ENCODE results near the gene STX3.

STX3 gene

DNA sequence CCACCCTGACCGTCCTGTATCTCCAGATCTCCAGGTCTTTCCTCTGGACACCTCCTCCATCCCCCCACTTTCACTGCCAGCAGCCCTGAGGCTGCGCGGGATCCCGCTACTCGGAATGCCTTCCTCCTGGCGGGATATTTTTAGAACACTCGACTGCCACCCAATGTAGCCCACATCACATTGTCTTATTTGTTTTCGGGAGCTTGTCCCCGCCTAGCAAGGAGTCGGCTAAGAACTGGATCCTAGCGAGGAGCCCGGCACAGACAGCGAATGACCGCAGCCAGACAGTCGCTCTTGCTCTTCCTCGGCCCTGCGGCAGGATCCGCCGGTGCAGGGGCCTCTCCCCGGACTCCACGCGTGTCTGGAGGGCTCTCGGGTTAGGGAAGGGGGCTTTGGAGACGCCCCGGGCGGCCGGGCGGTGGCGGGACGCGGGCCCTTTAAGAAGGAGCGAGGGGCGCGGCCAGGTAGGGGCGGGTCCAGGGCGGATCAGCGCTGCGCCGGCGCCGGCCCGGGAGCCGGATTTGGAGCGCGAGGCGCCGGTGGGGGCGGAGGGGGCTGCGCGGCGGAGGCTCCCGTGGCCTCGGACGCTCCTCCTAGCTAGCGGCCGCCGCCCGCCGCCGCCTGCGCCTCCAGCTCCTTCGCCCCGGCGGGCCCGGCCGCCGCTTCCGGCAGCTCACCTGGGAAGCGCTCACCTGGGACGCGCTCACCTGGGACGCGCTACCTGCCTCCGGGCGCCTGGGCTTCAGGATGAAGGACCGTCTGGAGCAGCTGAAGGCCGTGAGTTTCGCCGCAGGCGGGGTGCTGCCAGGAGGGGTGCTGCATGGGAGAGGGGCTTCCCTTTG, at the start of gene STX3:
Gene STX3 (plus strand): TSS at position 518 of the 842 bp plus-strand sequence. CDS start 230 bp downstream, at position 748.
- peak; percentile 7 to 59 for DNase-seq

DNA sequence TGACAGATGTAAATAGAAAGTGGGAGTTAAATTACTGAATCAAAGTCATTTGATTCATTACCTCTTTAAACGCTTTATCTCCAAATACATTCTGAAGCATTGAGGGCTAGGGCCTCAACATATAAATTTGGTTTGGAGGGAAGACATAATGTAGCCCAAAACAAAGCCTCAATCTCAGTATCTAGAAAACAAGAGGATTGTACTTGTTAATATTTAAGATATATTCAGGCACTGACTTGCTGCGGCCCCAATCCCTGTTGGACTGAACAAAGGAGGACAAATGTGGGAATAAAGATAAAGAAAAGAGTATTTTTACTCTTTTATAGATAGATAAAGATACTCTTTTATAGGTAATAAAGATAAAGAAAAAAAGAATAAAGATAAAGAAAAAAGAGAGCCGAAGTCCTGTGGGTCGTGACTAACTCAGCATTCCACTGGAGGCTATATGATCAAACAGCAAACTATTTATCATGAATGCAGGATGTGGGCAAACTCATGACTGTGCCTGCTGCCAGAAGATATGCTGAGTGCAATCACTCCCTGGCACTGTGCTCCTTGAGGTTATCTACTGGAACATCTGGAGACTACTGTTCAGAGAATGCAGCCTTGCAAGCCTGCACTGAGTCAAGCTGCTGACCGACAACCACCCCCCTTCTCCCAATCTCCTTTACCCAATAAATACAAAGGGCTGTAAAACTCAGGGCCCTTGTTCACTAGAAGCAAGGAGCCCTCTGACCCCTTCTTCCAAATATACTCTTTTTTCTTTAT, 48.5 kb upstream of the STX3 start:
- no peak for DNase-seq

DNA sequence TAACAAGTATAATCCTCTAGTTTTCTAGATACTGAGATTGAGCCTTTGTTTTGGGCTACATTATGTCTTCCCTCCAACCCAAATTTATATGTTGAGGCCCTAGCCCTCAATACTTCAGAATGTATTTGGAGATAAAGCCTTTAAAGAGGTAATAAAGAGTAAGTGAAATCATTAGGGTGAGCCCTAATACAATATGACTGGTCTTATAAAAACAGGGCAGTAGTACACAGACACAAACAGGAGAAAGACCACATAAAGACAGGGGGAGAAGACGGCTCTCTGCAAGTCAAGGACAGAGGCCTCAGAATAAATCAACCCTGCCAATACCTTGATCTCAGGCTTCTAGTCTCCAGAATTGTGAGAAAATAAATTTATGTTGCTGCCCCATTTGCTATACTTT, 47.8 kb upstream of the STX3 start:
- DNase-seq = no peak

GRCh38 chr11:59708537-59708936, 46.6 kb upstream of the STX3 start:
- DNase-seq = no peak

DNA sequence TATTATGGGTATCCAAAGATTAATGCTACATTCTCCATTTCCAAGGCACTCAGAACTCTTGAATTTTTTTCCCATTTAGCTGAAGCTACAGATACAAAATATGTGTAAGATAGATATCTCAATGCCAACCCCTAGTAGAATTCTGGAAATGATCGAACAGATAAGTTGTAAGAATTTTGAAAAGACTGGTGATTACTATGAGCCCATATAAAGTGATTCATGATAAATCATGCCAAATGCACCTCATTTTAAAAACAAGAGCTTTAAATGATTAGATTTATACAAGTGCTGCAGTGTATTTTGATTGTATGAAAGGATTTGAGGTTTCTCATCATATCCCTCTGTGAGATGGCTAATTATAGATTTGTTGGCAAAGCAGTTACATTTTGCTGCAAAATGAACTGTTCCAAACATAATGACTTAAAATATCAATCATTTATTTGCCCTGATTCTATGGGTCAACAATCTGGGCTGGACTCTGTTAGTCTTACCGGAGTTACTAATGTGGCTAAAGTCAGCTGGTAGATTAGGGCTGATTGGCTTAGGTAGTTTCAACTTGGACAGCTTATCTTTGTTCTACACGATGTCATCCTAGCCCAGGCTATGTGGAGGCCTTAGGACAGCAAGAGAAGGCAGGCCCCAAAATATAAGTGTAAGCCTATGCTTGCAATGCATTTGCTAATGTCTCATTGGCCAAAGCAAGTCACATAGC, 44.9 kb upstream of the STX3 start:
- no peak for DNase-seq

DNA sequence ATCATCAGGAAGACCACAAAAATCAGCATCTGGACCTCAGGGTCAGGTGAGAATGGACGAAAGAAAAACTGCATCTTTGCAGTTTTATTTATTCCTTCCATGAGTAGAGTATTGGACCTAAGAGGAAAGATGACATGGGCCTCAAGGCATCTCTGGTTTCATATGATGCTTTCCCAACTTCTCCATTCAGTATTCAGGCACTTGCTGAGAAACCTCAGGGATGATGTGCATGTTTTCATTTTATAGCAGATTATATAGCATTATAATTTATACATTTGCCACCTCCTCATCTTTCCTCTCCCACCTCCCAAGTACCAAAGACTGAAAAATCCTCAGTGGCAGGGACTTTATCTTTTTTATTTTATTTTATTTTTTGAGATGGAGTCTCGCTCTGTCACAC, 41.4 kb upstream of the STX3 start, which contains the start of gene OR10V1:
Gene OR10V1 (minus strand): TSS at position 101 of the 400 bp plus-strand sequence. CDS start 0 bp downstream, at position 101.
- no peak for DNase-seq

DNA sequence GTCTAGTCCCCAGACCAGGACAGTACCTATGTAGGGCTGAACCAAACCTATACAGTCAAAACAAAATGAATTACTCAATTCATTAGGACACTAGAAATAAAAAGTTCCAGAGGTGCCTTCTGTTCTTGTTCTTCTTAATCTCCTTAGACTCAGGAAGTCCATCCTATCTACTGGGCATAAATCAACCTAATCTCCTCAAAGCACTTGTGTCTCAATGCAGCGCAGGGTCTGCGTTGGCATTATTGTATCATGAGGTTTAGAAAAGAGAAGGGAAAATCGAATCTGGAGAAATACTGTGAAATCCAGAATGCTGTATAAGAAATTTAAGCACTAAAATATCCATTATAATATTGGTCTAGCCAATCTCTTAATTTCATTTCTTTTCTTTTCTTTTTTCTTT, 39.1 kb upstream of the STX3 start:
- DNase-seq = no peak

GRCh38 chr11:59719556-59719955, 35.6 kb upstream of the STX3 start:
- DNase-seq = no peak

- no peak for DNase-seq
These were observed 31.1 kb upstream of the STX3 start for GRCh38 chr11:59724066-59724465.

GRCh38 chr11:59727426-59727825, 27.8 kb upstream of the STX3 start:
- DNase-seq = no peak

DNA sequence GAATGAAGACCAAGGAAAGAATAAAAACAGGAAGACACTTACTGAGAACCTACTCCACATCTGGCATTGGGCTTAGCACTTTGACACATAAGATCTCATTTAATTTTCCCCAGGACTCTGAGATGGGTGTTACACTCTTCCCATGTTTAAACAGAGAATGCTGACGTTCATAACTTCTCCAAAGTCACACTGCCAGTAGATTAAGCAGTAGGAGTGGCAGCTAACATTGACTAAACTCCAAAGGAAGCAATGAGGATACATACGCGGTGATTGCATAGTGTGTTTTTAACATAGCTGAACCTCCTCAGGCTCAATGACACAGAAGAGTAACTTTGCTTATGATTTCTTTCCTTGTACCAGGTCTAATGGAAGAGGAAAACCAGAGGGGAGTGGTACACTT, 27.0 kb upstream of the STX3 start:
- no peak for DNase-seq

- DNase-seq = no peak
These were observed 26.3 kb upstream of the STX3 start for GRCh38 chr11:59728913-59729312.

DNA sequence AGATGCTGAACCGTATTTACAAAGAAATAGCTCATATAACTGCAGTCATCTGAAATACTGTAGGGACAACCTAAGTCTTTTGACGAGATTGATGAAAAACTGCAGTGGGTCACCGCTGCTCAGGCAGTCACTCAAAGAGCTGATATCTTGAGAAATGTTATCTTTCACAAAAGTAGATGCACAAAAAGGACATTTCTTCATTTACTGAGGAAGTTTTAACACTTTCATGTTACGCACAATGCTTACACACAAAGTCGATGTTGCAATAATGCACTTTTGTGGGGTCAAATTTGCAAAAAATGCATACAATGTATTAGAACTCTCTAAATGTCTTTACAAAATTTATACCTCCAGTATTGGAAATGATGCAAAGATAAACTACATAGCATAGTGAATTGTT, 25.3 kb upstream of the STX3 start:
- no peak for DNase-seq

DNA sequence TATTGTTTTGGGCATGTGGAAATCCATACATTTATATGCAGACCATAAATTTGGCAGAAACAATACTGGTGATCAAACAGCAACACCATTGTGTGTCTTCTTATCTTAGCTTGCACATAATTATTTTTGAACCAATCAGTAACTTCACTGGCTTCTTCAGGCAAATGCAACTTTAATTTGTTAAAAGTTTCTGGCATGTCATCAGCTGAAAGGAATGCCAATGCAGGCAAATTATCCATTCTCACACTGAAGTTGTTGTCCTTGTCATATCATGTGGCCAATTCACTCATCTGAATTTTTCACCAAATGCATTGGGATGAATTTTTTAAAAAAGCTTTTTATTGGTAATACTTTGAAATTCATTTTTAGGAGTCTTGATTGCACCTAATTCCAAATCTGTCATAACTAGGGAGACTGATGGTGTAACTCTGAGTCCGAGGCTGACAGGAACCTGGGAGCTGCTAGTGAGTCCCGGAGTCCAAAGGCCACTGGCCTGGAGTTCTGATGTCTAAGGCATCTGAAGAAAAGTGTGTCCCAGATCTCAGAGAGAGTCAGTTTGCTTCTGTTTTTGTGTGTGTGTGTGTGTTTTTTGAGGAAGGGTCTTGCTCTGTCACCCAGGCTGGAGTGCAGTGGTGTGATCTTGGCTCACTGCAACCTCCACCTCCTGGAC, 24.1 kb upstream of the STX3 start:
- DNase-seq = no peak

GRCh38 chr11:59746111-59746510, 9.1 kb upstream of the STX3 start:
- DNase-seq = no peak

DNA sequence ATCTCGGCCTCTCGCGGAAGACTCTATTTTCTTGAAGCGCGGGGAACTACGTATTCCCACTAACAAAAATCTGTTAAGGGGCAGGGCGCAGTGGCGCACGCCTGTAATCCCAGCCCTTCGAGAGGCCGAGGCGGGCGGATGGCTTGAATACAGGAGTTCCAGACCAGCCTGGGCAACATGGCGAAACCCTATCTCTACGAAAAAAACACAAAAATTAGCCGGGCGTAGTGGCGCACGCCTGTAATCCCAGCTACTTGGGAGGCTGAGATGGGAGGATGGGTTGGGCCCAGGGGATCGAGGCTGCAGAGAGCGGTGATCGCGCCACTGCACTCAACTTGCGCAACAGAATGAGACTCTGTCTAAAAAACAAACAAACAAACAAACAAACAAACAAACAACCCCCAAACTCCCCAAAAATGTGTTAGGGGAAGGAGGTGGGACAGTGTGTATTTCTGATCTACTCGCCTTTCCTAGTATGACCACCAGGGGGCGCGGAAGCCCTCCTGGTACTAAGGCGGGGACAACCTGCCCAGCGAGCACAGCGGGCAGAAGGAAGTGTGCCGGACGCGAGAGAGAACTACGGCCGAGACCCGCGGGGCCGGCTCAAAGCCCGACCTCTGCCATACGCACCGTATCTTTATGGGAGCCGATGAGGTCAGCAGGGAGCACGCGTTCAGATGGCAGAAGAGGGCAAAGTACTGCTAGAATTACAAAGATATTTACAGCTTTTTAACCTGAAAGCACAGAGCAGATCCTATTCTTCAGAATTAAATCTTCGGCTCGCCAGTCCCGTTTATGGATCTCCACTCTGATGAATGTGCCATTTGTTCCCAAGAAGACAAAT, 1.3 kb upstream of the STX3 start:
- DNase-seq = peak; percentile 52 to 78

DNA sequence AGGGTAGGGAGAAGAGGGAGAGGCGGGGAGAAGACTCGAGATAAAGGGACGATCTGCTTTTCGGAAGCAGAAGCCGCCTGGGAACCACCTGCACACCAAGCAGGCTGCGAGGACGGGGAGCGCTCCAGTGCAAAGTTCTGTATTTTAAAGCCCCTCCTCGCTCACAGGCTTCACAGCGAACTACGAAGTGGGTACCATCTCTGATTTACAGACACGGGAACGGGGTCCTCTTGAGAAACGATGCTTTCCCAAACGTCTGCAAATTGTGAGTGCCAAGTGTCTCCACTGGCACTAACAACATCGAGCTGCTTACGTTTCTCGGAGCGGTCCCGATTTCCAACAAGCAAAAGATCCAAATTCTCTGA, 700 bp upstream of the STX3 start:
- DNase-seq = no peak

GRCh38 chr11:59755701-59756557, 753 bp downstream of the STX3 start:
- DNase-seq = peak in 1 of 2 experiments; percentile 33

DNA sequence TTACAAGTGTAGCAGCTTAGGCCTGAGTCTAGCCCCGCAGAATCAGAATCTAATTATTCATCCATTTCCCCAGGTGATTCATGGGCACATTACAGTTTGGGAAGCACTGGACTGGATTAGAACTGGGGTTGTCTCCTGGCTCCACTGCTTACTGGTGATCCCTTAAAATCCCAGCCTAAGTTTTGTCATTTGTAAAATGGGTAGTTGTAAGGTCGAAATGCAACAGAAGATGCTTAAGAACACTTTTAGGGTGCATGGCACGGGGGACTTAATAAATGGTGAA, 1.3 kb downstream of the STX3 start:
- DNase-seq = no peak

GRCh38 chr11:59756845-59757244, 1.7 kb downstream of the STX3 start:
- DNase-seq = no peak

DNA sequence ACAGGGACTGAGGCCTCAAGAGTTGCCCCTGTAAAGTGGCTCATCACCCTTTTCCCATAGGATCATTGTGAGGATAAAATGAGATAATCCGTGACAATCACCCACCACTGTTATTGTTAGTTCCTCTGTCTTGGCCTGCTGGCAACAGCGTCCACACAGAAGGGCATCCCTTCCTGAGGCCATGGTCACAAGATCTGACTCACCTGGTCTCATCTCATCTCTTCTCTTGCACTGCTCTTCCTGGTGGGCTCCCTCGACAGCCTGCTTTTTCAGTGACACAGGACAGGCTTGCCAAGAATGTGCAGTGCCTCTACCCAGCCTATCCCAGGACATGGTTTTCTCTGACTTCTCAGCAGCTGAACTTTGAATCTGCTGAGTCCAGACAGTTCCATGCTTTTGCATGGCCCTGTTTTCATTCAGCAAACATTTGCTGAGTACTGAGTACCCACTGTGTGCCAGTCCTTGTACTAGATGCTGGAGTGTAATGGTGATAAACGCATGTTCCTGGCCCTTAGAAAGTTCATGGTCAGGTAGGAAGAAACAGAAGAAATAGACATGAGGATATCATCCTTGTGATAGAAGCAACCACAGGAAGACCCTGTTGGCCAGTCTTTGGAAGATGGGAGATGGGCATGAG, 3.3 kb downstream of the STX3 start:
- DNase-seq = no peak

Data from NCI-H446 (cell line).